Sigmoid colon (tissue), 3 donors: ENCODE results near the gene RPLP2.

Source experiments
- POLR2A ChIP-seq, 2 donors: fragments of 450-650 bp; IDR thresholded peaks; one replicate each; pipeline ENCODE4 v1.6.1; 2016; ENCODE audit warnings: antibody characterized with exemption in 2 of 2, mild to moderate bottlenecking in 2 of 2, moderate library complexity in 2 of 2
- TF ChIP-seq, protein P1 (sequence below), 4 experiments: fragments of 450-650 bp in 3 of 4; fragments of 200-600 bp in 1 of 4; IDR thresholded peaks; one replicate each; pipeline ENCODE4 v1.5.1; 2016 to 2019; ENCODE audit warnings: antibody characterized with exemption in 4 of 4, mild to moderate bottlenecking in 3 of 4, moderate library complexity in 2 of 4

DNA sequence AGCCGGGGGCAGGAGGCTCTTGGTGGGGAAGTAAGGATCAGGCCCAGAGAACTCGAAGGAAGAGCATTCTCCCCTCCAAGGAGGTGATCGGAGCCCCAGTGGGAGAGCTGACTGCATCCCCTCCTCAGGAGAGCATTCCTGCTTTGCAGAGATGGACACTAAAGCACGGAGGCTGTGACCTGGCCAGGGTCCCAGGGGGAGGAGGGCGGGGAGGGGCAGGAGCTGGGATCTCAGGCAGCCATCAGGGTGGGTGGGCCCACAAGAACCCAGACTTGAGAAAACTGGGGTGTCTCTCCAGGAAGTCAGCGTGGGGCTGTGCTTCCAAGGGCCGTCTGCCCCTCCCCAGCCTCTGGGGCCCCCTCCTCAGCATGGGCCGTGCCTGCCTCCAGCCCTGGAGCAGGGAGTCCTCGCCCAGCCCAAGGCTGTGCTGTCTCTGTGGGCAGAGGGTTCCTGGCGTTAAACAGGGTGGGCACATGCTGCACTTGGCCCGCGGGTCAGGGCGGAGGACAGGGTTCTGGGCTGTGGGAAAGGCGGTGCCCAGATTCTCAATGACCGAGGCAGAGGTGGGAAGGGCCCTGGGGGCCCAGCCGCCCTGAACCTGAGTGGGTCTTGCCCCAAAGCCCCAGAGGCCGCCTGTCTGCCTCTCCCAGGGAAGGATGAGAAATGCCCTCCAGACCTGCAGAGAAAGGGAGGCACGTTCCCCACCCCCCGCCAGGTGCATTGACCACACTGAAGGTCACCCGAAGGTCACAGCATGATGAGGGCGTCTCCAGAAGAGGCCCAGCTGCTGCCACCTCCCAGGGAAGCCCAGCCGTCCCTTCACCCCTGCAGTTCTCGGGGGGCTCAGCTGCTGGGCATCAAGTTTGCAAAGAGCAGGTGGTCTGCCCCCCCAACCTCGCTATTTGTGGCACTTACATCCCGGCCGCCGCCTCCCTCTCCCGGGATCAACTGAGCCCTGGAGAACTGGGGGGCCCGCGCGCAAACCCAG is 20.5 kb upstream of the RPLP2 start:
- TF ChIP-seq POLR2A (IDR thresholded peaks at IDR 0.05): no peak
- TF ChIP-seq, protein P1, sequence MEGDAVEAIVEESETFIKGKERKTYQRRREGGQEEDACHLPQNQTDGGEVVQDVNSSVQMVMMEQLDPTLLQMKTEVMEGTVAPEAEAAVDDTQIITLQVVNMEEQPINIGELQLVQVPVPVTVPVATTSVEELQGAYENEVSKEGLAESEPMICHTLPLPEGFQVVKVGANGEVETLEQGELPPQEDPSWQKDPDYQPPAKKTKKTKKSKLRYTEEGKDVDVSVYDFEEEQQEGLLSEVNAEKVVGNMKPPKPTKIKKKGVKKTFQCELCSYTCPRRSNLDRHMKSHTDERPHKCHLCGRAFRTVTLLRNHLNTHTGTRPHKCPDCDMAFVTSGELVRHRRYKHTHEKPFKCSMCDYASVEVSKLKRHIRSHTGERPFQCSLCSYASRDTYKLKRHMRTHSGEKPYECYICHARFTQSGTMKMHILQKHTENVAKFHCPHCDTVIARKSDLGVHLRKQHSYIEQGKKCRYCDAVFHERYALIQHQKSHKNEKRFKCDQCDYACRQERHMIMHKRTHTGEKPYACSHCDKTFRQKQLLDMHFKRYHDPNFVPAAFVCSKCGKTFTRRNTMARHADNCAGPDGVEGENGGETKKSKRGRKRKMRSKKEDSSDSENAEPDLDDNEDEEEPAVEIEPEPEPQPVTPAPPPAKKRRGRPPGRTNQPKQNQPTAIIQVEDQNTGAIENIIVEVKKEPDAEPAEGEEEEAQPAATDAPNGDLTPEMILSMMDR (IDR thresholded peaks at IDR 0.05): no peak
